Ectodermal cell (in vitro differentiated cells): Measurements from ENCODE around the gene TMEM51.
A peak's percentile ranks its signal among the peaks of the same experiment; 100 is the strongest.

Experiments used
- H3K27ac ChIP-seq: 2 replicates; pipeline ENCODE4 v1.7.0; 2013; ENCODE audit warnings: mild to moderate bottlenecking, low read depth, low read length; ENCODE audit not compliant: insufficient read depth, poor library complexity, severe bottlenecking
- H3K27me3 ChIP-seq: 2 replicates; pipeline ENCODE4 v1.7.0; 2013; ENCODE audit warnings: mild to moderate bottlenecking, low read length; ENCODE audit not compliant: insufficient read depth, control insufficient read depth, poor library complexity, severe bottlenecking
- H3K36me3 ChIP-seq: one replicate; pipeline ENCODE4 v1.7.0; 2013; ENCODE audit warnings: low read length; ENCODE audit not compliant: control insufficient read depth, insufficient read depth
- H3K4me1 ChIP-seq: one replicate; pipeline ENCODE4 v1.7.0; 2013; ENCODE audit warnings: low read length; ENCODE audit not compliant: control insufficient read depth, insufficient read depth
- H3K4me3 ChIP-seq: 2 replicates; pipeline ENCODE4 v1.7.0; 2013; ENCODE audit warnings: low read depth, low read length, control low read depth; ENCODE audit not compliant: insufficient read depth
- H3K9me3 ChIP-seq: 2 replicates; pipeline ENCODE4 v1.7.0; 2013; ENCODE audit warnings: mild to moderate bottlenecking, low read length, moderate library complexity; ENCODE audit not compliant: control insufficient read depth
- WGBS, 2 experiments: methylation state at CpG; one replicate each; pipeline ENCODE4 v1.1.7; 2013; ENCODE audit warnings: missing lambda C conversion rate in 2 of 2; 5-methylcytosine and 5-hydroxymethylcytosine counted together

Gene TMEM51

DNA sequence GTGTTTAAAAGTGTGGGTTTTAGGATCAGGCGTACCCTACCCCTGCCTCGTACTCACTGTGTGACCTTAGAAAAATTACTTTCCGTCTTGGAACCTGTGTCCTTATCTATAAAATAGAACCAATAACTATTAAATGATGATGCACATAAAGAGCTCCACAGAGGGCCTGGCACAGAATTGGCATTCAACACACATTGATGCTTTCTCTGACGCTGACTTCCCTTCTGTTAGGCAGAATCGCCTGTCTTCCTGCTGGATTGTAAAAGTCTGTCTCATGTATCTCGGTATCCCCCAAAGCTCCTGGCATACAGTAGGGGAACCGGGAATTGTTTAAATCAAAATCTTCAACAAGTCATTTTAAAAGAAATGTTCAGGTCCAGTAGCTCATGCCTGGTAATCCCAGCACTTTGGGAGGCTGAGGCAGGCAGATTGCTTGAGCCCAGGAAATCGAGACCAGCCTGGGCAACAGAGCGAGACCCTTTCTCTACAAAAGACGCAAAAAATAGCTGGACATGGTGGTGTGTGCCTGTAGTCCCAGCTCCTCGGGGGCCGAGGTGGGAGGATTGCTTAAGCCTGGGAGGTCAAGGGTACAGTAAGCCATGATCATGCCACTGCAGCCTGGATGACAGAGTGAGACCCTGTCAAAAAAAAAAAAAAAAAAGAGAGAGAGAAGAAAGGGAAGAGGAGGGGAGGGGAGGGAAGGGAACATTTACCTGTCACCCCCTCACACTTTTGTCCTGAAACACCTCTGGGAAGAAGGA is 52.2 kb downstream of the TMEM51 start:
- WGBS, 2 experiments, result 88 to 91% methylated on average over 12 of the region's 12 CpGs
- no peak overlapping the region for H3K27ac ChIP-seq
- no peak overlapping the region for H3K4me3 ChIP-seq
- no peaks in the 10 kb centered on the region for H3K36me3 ChIP-seq
- no peaks in the 10 kb centered on the region for H3K9me3 ChIP-seq
- peaks cover 22% of the 10 kb centered on the region for H3K4me1 ChIP-seq
- H3K27me3 ChIP-seq, result no peaks in the 10 kb centered on the region

DNA sequence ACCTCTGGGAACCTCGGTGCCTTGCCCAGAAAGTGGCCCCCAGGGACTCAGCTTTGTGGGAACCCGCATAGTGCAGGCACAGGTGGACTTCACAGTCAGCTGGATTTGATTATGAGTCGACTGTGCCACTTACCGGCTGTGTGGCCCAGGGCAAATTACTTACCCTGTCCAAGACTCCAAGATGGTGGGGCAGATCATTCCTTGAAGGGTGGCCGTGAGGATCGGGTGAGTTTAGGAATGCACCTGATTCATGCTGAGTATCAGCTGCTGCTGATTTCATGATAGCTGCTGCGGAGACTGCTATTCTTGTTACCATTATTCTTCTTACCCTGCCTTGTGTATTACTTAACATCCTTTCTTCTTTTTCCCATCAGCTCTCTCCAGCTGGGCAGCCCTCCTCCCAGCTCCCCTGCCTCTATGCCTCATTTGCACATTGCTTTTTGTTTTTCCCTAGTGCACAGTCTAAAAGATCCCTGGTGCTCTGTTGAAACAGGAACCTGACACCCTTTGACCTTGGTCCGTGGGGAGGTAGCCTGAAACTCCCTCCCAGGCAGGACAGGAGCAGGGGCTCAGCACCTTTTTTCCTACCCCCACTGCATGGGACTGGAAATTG is 53.0 kb downstream of the TMEM51 start:
- peaks cover 22% of the 10 kb centered on the region for H3K4me1 ChIP-seq
- H3K4me3 ChIP-seq, result no peak overlapping the region
- H3K9me3 ChIP-seq, result no peaks in the 10 kb centered on the region
- H3K36me3 ChIP-seq, result no peaks in the 10 kb centered on the region
- 17 to 19% methylated on average over 8 of the region's 8 CpGs for WGBS, 2 experiments
- no peaks in the 10 kb centered on the region for H3K27me3 ChIP-seq
- no peak overlapping the region for H3K27ac ChIP-seq

DNA sequence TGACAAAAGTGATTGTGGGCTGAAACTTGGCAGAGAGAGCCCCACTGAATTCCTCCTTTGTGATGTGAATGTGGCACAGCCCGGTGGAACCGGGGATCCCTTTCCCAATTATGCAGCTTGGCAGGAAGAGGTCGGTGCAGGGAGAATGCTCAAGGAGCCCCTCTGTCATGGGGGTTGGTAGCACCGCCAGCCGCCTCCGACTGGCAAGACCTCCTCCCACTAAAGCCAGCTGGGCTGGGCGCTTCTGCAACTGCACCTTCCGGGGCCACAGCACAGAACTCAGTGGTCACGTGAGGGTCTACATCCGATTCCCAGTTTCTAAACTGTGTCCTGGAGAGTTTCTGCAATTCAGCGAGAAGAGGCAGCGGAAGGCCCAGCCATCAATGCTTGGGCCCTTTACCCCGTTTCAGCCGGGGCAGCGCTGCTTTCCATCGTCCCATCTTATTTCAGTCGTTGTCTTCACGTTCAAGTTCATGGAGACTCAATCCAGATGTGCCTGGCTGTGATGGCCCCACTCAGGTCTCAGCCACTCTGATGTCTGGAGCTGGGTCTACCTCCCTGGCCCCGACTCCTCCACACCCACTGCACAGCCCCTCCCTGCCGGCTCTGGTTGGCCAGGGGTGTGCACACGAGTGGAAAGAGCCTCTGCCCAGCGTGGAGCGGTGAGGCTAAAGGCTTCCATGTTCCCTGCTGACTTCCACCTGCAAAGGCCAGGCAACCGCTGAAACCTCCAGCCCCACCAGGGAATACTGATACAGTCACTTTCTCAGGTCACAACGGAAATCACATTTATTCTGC is 53.7 kb downstream of the TMEM51 start:
- no peak overlapping the region for H3K27ac ChIP-seq

DNA sequence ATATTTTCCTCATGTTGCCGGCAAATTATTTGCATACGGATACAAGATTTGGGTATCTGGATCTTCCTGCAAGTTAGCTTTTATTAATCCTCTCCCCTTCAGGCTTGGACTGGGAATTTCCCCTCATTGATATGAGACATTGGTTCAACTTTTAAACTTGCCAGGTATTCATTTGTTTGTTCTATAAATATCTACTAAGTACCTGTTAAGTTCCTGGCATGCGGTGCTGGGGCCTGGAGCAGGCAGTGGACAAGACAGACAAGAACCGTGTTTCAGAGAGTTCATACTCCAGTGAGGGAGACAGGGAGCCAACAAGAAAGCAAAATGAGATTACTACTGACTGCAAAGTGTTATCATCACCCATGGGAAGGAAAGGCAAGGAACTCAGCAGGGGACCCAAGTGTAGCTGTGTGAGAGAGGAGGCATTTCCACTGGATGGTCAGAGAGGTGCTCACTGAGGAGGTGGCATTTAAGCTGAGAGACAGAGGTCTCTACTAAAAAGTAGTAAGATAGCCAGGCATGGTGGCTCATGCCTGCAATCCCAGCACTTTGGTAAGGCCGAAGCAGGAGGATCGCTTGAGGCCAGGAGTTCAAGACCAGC is 54.4 kb downstream of the TMEM51 start:
- no peak overlapping the region for H3K27ac ChIP-seq
- no peaks in the 10 kb centered on the region for H3K27me3 ChIP-seq
- no peak overlapping the region for H3K4me3 ChIP-seq
- H3K36me3 ChIP-seq, result no peaks in the 10 kb centered on the region
- no peaks in the 10 kb centered on the region for H3K9me3 ChIP-seq
- H3K4me1 ChIP-seq, result peaks cover 28% of the 10 kb centered on the region
- 89% methylated on average over 6 of the region's 6 CpGs for whole genome bisulfite sequencing, 2 experiments

More for the DNA sequence above, 53.7 kb downstream of the TMEM51 start:
- no peaks in the 10 kb centered on the region for H3K27me3 ChIP-seq
- peaks cover 22% of the 10 kb centered on the region for H3K4me1 ChIP-seq
- no peaks in the 10 kb centered on the region for H3K9me3 ChIP-seq
- no peak overlapping the region for H3K4me3 ChIP-seq
- H3K36me3 ChIP-seq, result no peaks in the 10 kb centered on the region
- 31 to 33% methylated on average over 25 of the region's 25 CpGs for WGBS, 2 experiments

DNA sequence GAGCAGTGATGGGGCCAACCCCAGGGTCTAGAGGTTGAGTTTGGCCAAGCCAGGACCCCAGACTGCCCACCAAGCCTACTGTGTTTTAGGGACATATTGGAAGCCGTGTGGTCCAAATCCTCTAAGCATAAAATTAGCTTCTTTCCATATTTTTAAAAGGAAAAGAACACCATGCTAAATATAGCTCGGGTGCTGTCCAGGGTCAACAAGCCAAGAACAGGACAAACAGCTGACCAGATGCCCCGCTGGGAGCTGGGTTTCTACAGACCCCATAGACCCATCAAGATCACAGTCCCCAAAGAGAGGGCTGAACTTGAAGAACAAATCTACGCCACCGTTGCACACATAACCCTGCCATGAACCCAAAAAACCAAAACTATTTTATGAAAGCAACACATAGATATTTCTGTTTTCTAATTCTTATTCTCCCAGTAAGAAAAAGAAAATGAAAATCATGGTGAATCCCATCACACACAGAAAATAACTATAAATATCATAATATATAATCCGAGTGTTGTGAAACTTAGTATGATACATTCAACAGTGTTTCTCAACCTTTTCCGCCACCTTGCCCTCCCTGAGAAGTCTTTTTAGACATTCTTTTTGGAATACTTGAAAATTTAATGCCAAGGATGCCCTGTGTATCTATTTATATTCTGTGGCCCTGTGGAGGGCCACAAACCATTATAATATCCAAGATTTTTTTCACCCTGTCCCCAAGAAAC is 57.3 kb downstream of the TMEM51 start:
- H3K4me1 ChIP-seq, result peaks cover 46% of the 10 kb centered on the region
- H3K27ac ChIP-seq, result no peak overlapping the region
- H3K36me3 ChIP-seq, result no peaks in the 10 kb centered on the region
- H3K27me3 ChIP-seq, result no peaks in the 10 kb centered on the region
- H3K4me3 ChIP-seq, result no peak overlapping the region
- WGBS, 2 experiments, result 94 to 95% methylated on average over 6 to 7 of the region's 7 CpGs
- no peaks in the 10 kb centered on the region for H3K9me3 ChIP-seq

DNA sequence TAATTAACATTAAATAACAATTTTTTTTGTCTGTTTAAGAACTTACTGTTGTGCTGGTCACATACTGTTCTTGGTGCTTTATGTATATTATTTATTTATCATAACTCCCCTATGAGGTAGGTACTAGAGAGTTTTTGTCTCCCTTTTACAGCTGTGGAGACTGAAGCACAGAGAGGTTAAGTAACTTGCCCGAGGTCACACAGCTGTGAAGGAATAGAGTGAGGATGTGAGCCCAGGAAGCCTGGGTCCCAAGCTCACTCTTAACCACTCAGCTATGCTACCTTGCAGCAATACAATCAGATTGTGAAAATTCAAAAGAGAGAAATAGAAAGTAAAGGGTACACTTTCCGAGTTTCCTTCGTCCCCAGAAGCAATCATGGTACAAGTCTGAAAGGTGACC is 57.9 kb downstream of the TMEM51 start:
- 92 to 100% methylated on average over 1 to 3 of the region's 3 CpGs for WGBS, 2 experiments
- H3K27ac ChIP-seq, result no peak overlapping the region
- H3K27me3 ChIP-seq, result no peaks in the 10 kb centered on the region
- no peaks in the 10 kb centered on the region for H3K9me3 ChIP-seq
- no peaks in the 10 kb centered on the region for H3K36me3 ChIP-seq
- no peak overlapping the region for H3K4me3 ChIP-seq
- H3K4me1 ChIP-seq, result peaks cover 44% of the 10 kb centered on the region

DNA sequence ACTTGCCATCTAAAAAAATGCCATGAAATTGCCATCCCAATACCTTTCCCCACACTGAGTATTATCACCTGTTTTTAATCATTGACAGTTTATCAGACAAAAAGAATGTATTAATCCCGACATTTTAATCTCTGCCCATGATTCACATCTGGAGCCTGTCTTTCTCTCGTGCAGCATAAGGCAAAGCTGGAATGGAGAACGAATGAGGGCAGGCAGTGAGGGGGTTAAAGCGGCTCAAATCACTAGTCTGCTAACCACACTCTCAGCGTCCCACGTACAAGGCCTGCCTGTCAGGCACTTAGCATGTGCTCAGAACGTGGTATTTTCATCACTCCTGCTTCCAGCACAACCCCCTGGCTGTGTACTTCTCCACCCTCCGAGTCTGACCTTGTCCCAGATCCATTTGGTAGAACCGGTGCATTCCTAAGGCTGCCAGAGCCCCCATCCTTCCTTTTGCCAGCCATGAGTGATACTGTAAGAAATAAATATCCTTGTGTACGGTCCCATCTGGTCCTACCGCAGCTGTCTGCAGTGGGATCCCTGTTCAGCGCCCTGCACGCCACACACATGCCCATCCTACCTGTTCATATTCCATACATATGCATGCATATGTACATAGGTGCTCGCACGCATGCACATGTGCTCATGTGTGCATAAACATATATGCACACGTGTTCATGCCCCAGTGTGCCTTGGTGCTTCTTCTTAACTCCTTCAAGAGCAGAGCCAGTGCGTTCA is 58.8 kb downstream of the TMEM51 start:
- no peak overlapping the region for H3K27ac ChIP-seq
- H3K36me3 ChIP-seq, result no peaks in the 10 kb centered on the region
- WGBS, 2 experiments, result 81 to 83% methylated on average over 17 of the region's 17 CpGs
- no peaks in the 10 kb centered on the region for H3K27me3 ChIP-seq
- no peak overlapping the region for H3K4me3 ChIP-seq
- no peaks in the 10 kb centered on the region for H3K9me3 ChIP-seq
- peaks cover 35% of the 10 kb centered on the region for H3K4me1 ChIP-seq

DNA sequence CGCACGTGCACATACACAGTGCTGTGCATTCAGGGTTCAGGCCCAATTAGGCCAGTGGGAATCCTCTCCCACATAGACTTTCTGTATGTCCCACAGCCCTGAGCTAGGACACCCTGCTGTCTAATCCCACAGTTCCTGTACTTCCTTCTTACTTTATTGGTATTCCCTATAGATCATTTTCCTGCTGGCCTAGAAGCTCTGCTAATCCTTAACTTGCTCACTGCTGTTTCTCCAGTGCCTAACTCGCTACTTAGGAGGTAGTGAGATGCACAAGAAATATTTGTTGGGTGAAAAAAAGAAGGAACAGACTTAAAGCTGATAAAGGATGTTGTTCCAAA is 59.4 kb downstream of the TMEM51 start:
- 94 to 99% methylated on average over 3 of the region's 3 CpGs for WGBS, 2 experiments

DNA sequence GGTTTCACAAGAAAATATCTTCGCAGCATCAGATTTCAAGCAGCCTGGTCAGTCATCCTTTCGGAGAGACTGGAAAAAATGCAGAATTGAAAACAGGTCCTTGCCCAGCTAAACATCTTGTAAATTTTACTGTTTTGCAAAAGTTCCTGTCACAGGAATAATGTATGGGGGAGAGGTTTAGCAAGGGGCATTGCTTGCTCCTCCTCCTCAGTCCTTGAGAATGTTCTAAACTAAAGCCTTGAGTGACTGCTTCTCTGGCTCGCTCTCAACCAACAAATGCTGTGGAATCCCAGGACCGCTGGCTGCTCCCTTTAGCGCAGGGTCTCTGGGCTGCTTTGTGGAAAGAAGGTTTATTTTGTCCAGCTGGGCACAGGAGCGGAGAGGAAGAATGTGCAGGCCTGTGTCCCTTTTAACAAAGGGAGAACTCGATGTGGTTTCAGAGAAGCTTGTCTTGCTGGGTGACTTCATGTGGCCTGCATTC is 59.8 kb downstream of the TMEM51 start:
- H3K4me3 ChIP-seq, result no peak overlapping the region
- H3K4me1 ChIP-seq, result peaks cover 29% of the 10 kb centered on the region
- 48 to 67% methylated on average over 7 of the region's 7 CpGs for WGBS, 2 experiments
- peak overlapping the region; percentile 73 for H3K27ac ChIP-seq
- H3K9me3 ChIP-seq, result no peaks in the 10 kb centered on the region
- no peaks in the 10 kb centered on the region for H3K27me3 ChIP-seq
- no peaks in the 10 kb centered on the region for H3K36me3 ChIP-seq

More for the DNA sequence above, 59.4 kb downstream of the TMEM51 start:
- Histone ChIP-seq H3K4me1 (peaks cover 31% of the 10 kb centered on the region), H3K36me3 (no peaks in the 10 kb centered on the region), H3K9me3 (no peaks in the 10 kb centered on the region), H3K27ac (no peak overlapping the region), H3K4me3 (no peak overlapping the region), H3K27me3 (no peaks in the 10 kb centered on the region)
